ENCODE measurements around the gene MAP2K3.

MAP2K3 gene

DNA sequence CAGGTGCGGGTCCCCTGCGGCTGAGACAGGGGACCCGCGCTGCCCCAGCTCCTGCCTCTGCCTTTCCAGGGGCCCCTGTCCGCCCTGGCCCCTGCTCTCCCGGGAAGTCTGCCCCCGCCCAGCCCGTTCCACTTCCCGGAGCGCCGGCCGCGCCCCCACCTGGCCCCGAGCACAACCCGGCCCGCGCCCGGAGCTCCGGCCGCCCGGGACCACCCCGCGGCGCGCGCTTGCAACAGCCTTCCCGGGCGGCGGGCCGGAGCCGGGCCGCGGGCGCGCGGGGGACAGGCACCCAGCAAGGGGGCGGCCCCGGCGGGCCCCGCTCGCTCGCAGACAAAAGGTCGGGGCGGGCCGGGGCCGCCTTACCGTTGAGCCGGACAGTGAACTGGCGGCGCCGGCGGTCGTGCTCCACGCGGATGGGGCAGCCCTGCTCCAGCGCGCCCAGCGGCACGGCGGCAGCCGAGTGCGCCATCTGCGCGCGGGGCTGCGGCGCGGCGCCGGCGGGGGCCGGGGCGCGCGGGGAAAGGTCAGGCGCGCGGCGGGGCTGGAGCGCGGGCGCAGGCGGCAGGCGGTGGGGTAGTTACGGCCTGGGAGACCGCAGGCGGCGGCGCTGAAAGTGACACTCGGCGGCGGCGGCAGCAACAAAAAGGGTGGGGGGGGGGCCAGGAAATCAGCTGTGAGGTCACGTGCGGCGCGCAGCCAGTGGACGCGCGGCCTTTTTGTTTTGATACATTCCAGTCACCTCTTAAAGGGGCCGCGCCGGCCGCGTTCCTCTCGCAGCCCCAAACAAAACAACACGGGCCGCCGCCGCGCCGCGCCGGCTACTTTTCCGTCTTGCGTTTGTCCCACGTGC, 31.5 kb upstream of the MAP2K3 start, which contains the start of gene NATD1:
Gene NATD1, minus strand, starts transcription at position 615 of the 850 bp plus-strand sequence. Its CDS starts 146 bp downstream, at position 469.
- peak; percentile 84 for DNase-seq

DNA sequence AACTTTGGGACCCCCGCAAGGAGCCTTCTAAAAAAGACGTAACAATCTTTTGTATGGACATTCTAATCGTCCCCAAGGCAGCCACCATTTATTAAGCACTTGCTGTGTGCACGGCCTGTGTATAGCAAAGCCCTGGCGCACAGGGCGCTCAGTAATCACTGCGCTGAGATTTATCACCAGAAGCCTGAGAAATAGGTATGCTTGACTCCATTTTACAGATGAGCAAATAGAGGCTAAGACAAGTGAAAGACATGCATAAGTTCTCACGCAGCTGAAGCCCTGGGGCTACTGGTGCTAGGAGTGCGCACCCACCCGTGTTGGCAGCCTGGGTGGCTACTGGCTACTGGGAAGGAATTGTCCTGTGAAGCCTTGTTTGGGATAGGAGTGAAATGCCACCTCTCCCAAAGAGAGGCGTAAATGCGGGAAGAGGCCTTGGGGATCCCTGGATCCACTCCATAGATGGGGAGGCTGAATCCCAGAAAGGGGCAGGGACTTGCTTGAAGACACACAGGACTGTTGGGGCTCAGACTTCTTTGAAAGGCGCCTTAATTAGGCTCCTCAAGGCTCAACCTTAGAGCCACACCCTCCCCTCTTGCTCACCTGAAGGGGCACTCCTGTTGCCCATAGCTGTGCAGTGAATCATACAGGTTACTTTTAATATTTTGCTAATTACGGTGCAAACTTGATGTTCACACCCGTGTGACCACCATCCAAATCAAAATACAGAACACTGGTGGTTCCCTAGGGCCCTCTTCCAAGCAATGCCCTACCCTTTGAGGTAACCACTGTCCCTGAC, 30.7 kb upstream of the MAP2K3 start:
- no peak for DNase-seq

DNA sequence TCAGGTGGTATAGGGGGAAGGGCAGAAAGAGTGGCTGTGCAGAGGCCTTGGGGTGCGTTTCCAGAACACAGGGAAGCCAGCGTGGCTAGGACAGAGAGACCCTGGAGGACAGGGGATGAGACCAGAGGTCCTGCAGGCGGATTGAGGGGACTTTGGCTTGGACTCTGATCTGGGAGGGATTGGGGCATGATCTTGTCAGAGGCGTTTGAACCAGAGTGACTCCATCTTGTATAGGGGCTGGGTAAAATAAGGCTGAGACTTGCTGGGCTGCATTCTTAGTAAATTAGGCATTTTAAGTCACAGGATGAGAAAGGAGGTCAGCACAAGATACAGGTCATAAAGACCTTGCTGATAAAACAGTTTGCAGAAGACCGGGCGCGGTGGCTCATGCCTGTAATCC, 25.9 kb upstream of the MAP2K3 start:
- no peak for DNase-seq

DNA sequence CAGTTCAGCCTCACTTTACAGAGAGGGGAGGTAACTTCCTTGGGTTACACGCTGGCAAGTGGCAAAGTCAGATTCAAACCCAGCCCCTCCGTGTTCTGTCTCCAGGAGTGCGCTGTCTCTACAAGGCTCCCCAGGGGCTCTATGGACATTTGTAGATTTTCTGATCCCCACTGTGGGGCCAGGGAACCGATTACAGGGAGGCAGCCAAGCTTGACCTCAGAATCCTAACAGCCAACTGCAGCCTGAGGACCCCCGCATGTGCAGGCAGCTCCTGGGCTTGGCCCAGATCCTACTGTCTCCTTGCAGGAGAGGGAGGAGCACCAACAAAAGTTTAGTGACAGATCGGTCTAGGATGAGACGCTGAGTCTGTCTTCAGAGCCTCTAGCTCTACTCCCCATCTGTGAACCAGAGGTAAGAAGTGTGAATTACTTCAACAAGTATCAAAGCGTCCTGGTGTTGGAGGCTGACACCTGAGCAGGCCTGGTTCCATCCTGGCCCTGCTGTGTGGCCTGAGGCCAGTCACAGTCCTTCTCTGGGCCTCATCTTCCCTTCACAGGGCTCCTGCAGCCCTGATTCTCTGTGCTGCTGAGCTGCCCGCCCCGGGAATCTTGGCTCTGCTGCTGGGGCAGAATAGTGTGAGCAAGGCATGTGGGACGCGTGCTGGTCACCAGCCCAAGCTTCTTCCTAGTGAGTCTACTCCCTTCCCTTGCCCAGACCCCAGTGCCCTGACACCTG, 22.1 kb upstream of the MAP2K3 start:
- no peak for DNase-seq

- DNase-seq: peak; percentile 36
Observed at GRCh38 chr17:21263376-21263775, 21.1 kb upstream of the MAP2K3 start.

DNA sequence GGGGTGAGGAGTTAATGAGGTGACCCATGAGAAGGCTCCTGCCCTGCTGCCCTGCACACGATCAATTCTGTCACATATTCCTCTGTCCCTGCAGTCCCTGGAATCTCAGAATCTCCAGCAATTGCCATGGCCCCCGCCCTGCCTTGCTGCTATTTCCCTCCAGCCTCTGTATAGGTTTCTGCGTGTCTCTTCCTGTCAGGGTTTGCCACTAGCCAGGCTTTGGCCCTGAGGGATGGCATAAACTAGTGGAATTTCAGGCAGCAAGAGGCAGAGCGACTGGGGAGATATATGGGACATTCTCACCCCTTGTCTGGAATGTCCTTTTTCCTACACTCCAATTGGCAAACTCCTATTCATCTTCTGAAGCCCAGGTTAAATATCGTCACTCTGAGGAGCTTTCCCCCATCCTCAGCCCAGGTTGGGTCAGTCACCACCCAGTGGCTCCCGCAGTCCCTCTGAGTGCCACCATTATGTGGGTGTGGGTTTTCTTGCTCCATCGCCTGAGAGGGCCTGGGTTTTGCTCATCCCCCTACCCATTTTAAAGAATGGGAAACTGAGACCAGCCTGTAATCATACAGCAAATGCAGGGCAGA, 15.8 kb upstream of the MAP2K3 start:
- DNase-seq: no peak

- no peak for DNase-seq
Observed at GRCh38 chr17:21269394-21269793, 15.1 kb upstream of the MAP2K3 start.

GRCh38 chr17:21271454-21272183, 12.9 kb upstream of the MAP2K3 start:
- no peak for DNase-seq

DNA sequence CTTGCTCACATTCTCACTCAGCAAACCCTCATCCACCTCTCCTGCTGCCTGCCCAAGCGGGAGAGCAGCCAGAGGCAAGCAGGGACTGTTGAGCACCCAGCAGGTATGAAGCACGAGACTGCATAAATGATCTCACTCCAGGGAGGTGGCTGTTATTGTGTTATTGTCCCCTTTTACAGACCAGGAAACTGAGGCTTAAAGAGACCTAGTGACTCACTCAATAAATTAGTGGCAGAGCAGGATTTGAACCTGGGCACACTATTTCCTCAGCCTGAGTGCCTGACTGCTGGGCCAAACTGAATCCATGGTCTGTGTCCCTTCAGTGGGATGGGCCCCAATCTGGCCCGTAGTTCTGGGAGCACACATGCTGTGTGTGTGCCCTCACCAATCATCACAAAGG, 12.3 kb upstream of the MAP2K3 start:
- DNase-seq: no peak

DNA sequence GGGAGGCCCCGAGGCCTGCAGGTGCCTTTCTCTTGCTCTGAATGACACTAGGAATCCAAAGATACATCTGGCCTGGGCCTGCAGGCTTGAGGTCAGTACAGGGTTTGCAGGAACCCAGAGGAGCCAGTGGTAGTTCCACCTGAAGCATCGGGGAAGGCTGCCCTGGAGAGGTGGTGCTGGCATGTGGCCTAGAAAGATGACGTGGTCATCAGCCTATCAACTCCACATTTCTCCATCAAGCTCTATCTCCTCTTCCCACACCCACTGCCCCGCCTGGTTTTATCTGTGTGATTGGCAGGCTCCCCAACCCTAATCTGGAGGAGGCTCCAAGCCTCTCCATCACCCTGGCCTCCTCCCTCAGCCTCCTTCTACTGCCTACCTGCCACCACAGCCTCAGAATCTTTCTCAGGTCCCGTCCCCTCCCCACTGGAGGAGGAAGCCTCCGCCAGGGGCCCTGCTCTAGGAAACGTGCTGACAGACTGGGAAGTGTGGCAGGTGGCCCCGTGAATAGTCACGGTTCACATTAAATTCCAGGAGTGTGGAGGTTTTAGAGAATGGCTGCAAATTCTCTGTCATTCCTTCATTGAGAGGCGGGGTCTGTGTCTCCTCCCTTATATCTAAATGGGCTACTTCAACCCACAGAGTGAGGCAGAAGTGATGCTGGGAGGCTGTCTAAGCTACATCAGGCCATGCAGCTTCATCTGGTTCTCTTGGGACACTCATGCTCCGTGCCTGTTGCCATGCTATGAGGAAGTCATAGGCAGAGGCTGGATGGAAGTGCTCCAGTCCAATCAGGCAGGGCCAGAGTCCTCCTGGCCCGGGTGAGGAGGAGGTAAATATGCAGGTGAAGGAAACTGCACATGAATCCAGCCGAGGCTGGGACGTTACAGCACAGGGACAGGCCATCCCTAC, 11.4 kb upstream of the MAP2K3 start:
- no peak for DNase-seq

DNA sequence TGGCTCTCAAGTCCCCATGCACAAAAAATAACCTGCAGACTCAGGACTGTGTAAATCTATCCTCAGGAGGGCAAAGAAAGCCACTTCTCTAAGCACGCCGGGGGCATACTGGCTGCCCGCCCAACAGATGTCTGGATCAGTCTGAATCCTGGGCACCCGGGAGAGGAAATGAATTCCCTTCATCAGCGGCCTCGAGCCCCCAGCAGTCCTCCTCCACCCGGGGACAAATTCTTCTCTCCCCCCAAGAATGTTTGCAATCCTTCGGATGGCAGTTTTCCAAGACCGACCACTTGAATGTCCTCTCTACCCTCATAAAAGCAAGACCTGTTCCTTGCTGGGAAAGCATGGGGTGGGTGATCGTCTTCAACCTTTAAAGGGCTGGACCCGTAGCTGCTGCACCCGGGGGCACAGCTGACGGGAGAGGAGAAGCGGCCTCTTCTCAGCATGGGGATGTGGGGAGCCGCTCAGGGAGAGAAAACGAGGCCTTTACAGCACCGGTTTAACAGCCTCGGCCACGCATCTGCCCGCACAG, 9.4 kb upstream of the MAP2K3 start:
- peak; percentile 69 for DNase-seq

DNA sequence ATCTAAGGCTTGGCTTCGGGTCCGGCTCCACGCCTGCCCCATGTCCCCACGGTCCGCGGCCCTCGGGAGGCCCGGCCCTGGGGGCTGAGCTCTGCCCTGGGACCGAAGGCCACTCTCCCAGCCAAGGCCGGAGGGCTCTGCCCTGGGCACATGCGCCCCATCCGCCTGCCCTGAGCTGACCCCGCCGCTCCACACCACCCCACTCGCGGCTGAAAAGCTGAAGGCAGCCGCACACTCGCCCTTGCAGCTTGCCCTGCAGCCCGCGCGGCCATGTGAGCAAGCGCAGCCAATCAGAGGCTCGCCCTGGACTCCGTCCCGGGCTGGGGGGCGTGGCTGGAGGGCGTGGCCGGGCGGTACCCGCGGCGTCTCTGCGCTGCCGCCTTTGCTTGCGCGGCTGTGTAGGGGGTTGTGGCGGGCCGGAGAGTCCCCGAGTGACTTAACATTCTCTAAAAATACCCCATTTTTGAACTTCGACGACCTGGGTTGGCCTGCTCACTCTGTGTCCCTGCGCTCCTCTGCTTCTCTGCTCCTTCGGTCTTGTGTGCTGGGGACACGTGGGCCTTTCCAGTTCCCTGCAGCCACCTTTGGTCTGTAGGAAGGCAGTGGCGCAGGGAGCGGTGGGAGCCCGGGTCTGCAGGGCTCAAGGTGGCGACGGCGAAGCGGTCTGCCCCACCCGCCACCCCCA, 8.8 kb upstream of the MAP2K3 start:
- DNase-seq: peak; percentile 85

DNA sequence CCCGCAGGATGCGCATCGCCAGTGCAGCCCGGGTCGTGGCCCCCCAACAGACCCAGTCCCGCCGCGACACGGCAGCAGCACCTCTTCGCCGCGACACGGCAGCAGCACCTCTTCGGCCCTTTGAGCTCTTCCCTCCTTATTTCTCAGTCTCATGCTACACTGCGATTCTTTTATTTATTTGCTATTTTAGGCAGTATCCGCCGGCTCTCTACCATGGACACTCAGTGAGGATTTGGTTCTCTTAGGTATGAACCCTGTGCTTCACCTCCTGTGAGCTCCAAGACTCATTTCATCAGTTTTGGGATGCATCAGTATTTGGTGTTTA, 8.3 kb upstream of the MAP2K3 start:
- no peak for DNase-seq

DNA sequence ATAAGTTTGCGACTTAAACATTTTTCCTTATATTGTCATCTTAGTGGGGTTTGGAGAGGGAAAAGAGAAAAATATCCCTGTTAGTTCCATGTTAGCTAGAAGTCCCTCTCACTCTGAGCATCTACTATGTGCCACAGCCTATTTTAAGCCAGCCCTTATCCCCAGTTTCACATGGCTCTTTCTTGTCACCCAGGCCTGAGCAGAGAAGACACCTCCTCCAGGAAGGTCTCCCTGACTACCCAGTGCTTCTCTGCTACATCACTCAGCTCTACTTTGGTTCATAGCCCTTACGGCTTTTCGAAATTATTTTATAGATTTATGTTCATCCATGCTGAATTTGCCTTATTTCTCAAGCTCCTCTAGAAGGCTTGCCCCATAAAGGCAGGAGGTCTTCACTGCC, 7.2 kb upstream of the MAP2K3 start:
- no peak for DNase-seq

GRCh38 chr17:21278450-21279197, 5.9 kb upstream of the MAP2K3 start:
- no peak for DNase-seq

- no peak for DNase-seq
Observed at GRCh38 chr17:21279198-21279535, 5.3 kb upstream of the MAP2K3 start.

DNA sequence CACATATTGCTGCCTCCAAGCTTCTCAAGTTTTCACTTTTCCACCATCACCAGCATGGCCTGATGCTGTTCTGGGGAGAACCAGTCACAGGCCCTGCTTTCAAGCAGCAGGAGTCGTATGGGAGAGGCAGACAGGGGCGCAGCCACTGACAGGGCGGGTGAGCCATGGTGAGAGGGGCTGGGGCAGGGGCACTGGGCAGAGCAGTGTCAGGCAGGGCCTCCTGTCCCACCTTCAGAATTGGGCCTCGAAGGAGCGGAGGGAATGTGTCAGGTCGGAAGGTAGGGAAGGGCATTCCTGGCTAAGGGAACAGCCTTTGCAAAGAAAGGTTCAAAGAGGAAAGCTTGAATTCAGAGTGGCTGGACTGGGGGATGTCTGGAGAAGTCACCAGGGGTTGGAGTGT, 4.9 kb upstream of the MAP2K3 start:
- DNase-seq: no peak

- peak; percentile 81 for DNase-seq
Observed at GRCh38 chr17:21280081-21280518, 4.4 kb upstream of the MAP2K3 start.

DNA sequence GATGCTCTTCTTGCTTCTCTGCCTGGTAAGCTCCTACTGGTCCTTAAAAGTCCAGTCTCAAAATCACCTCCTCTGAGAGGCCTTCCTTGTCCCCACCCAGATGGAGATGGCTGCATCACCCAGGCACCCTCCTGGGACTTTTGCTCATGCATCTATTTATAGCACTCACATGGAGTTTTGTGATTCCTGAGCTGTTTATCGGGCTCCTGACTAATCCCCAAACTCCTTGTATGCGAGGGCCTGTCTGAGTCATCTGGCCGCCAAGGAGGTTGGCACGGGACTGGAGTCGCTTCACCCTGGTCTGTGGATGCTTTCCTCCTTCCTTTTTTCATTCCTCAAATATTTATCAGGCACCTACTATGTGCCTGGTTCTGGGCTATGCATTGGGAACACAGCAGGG, 2.3 kb upstream of the MAP2K3 start:
- DNase-seq: peak; percentile 99

DNA sequence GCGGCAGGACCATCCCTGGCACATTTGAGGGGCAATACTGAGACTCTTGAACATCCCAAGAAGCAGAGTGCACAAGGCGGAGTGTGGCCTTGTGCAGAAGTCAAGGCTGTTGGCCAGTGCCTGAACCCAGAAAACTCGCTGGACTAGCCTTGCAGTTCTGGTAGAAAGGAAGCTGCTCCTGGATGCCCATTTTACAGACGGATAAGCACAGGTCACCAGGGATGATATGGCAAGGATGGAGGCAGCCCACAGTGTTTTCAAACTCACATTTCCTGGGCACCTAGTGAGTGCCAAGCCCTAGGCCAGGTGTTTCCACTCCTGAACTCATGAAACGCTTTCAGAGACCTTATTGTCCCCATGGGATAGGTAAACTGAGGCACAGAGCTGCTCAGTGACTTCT, 1.7 kb upstream of the MAP2K3 start:
- DNase-seq: no peak

All from EL (cell line).